AG10803 (cell line): ENCODE data around the gene RAB33B.
"Not testable (repeated sequence)": the region's sequence is repeated elsewhere in the genome, so short reads cannot be mapped to it uniquely, and the experiment has no call there.

Source experiments
- DNase-seq: peaks from one replicate; pipeline ENCODE4 v3.0.0; 2010; ENCODE audit warnings: low read depth
- H3K4me3 ChIP-seq: 2 replicates; pipeline ENCODE4 v1.5.1; 2011; ENCODE audit warnings: mild to moderate bottlenecking, low read length, control low read depth
- TF ChIP-seq, protein P1 (sequence below): conservative IDR thresholded peaks from 2 replicates; pipeline ENCODE4 v1.5.1; 2011; ENCODE audit warnings: mild to moderate bottlenecking, low read length, control low read depth, inconsistent platforms

RAB33B gene

DNA sequence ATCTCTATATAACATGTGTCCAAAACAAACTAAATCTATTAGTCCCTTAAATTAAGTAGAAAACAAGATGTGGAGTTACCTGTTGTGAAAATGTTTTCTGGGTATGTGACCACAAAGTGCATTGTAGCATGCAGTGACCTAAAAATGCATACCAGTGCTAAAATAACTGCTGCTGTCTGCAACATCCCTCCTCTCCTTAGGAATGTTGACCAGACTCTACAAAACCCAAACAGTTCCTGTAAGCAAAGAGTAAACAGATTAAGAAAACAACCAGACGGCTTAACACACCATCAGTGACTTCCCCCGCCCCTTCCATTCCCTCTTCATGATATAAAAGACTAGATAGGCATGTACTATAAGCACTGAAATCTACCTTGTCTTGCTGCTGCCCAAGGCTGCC lies 15.8 kb upstream of the RAB33B start:
- TF ChIP-seq, protein P1, sequence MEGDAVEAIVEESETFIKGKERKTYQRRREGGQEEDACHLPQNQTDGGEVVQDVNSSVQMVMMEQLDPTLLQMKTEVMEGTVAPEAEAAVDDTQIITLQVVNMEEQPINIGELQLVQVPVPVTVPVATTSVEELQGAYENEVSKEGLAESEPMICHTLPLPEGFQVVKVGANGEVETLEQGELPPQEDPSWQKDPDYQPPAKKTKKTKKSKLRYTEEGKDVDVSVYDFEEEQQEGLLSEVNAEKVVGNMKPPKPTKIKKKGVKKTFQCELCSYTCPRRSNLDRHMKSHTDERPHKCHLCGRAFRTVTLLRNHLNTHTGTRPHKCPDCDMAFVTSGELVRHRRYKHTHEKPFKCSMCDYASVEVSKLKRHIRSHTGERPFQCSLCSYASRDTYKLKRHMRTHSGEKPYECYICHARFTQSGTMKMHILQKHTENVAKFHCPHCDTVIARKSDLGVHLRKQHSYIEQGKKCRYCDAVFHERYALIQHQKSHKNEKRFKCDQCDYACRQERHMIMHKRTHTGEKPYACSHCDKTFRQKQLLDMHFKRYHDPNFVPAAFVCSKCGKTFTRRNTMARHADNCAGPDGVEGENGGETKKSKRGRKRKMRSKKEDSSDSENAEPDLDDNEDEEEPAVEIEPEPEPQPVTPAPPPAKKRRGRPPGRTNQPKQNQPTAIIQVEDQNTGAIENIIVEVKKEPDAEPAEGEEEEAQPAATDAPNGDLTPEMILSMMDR, result no peak
- no peak overlapping the region for H3K4me3 ChIP-seq
- no peak for DNase-seq

DNA sequence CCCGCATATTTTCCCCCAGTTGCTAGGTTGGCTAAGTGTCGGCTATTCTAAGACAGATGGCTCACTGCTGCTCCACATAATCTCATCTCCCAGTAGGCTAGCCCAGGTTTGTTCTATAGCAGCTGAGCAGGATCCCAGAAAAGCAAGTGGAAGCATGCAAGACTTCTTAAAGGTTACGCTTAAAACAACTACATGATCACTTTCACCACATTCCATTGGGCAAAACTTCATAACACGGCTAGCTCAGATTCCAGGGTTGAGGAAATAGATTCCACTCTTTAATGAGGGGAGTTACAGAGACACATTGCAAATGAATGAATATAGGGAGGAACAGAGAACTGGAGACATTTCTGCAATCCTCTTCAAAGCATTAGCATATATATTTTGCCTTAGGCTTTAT lies 12.9 kb upstream of the RAB33B start:
- no peak overlapping the region for H3K4me3 ChIP-seq
- peak; percentile 18 for DNase-seq
- TF ChIP-seq, protein P1, result no peak

DNA sequence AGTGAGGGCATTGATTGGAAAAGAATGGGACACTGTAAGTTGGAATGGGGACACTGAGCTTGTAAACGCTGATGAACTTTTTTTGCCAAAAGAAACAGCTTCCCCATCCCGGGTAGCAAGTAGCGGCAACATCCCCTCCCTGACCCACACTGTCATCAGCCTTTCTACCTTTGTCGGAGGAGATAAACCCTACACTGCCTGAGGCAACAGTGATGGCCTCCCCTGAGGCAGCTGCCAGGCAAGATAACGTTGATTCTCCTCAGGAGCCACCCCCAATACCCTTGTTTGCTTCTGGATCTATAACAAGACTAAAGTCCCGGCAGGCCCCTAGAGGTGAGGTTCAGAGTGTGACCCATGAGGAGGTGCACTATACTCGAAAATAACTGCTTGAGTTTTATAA lies 10.3 kb upstream of the RAB33B start:
- DNase-seq, result no peak
- H3K4me3 ChIP-seq, result no peak overlapping the region
- TF ChIP-seq, protein P1, result no peak

DNA sequence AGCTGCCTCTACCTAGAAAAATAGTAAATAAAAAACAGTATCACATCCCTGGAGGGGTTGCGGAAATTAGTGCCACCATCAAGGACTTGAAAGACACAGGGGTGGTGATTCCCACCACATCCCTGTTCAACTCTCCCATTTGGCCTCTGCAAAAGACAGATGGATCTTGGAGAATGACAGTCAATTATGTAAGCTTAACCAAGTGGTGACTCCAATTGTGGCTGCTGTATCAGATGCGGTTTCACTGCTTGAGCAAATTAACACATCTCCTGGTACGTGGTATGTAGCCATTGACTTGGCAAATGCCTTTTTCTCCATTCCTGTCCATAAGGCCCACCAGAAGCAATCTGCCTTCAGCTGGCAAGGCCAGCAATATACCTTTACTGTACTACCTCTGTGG lies 9.0 kb upstream of the RAB33B start:
- DNase-seq, H3K4me3 ChIP-seq: not testable (repeated sequence)

DNA sequence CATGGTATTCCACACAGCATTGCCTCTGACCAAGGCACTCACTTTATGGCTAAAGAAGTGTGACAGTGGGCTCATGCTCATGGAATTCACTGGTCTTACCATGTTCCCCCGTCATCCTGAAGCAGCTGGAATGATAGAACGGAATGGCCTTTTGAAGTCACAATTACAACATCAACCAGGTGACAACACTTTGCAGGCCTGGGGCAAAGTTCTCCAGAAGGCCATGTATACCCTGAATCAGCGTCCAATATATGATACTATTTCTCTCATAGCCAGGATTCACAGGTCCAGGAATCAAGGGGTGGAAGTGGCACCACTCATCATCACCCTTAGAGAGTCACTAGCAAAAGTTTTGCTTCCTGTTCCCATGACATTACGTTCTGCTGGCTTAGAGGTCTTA lies 6.8 kb upstream of the RAB33B start:
- H3K4me3 ChIP-seq, DNase-seq: not testable (repeated sequence)

DNA sequence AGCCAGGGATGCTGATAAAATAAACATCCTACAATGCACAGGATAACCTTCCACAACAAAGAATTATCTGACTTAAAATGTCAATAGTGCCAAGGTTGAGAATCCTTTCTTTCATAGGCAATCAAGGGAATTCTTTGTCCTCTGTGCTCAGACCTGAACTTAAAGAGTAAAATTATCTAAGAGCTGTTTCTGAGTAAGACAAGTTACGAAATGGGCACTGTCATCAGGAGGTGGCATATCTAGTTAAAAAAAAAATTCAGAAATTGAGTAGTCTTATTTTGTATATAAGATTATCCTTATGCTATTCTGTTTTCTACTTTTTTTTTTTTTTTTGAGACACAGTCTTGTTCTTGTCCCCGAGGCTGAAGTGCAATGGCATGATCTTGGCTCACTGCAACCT lies 3.3 kb upstream of the RAB33B start:
- no peak for DNase-seq
- H3K4me3 ChIP-seq, result no peak overlapping the region

DNA sequence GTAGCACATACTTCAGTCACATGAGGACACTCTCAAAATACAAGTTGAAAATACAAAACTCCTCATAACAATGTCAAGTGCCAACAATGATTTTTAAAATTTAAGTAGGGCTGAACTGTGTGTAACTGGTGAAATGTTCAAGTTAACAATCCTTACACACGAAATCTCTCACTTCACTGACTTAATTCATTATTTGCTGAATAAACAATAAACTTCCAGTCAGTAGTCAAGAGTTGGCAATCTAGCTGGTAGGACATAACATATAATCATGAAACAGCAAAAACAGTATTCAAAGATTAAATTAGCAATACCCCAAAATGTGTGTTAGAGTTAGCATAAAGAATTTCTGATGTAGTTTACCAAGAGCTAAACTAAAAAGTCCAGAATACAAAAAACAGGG lies 1.9 kb upstream of the RAB33B start:
- TF ChIP-seq, protein P1, result no peak
- H3K4me3 ChIP-seq, result no peak overlapping the region; the same call in 1 of the 2 replicates
- no peak for DNase-seq

More for the DNA sequence above, 3.3 kb upstream of the RAB33B start:
- TF ChIP-seq, protein P1, result no peak

DNA sequence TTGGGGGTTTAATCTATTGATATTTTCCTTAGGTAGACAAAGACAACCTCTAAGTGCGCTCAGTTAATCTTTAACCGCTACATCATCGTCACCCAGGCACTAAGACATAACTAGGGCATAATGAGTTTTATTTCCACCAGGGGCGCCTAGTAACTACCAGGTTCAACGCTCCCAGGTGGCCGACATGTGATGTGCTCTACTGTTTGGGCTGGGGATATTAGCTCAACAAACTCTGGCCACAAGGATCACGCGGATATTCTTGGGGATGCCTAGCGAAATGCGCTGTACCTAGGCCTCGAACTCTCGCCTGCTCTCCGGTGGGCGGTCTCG lies 915 bp upstream of the RAB33B start:
- no peak for DNase-seq
- TF ChIP-seq, protein P1, result peak; percentile 45
- H3K4me3 ChIP-seq, result peak overlapping the region; percentile 99
